Kidney (tissue), 14 donors: ENCODE data around the gene MIER1. TPM values are rescaled to one million over a fixed set of nuclear protein-coding genes. Genes with fewer than 3 reads are reported as not detected.
"Not testable (repeated sequence)": the region's sequence is repeated elsewhere in the genome, so short reads cannot be mapped to it uniquely, and the experiment has no call there.

ENCODE experiments used
- DNase-seq, 5 donors: peaks; one replicate each; pipeline ENCODE4 v3.0.0-alpha.2; 2013 to 2020
- FAIRE-seq: peaks from 2 replicates; lab custom pipeline; 2012; peaks lifted over from hg19 to GRCh38; lab: Jason Lieb, UNC
- H3K27ac ChIP-seq, 2 donors: one replicate each; pipeline ENCODE4 v1.7.0; 2013; ENCODE audit warnings: low read depth in 2 of 2, low read length in 2 of 2, inconsistent platforms in 1 of 2
- H3K27me3 ChIP-seq: one replicate; pipeline ENCODE4 v1.7.1; 2013; ENCODE audit warnings: low read length, inconsistent platforms; ENCODE audit not compliant: control insufficient read depth, insufficient read depth
- H3K36me3 ChIP-seq, 3 donors: one replicate each; pipeline versions ENCODE4 v1.7.0 to v1.7.1; 2013; ENCODE audit warnings: low read length in 3 of 3, control low read depth in 1 of 3, inconsistent platforms in 1 of 3; ENCODE audit not compliant: insufficient read depth in 3 of 3, control insufficient read depth in 2 of 3
- H3K4me1 ChIP-seq, 3 donors: one replicate each; pipeline versions ENCODE4 v1.7.0 to v1.7.1; 2013; ENCODE audit warnings: low read length in 3 of 3, inconsistent platforms in 1 of 3, low read depth in 1 of 3; ENCODE audit not compliant: control insufficient read depth in 2 of 3, insufficient read depth in 2 of 3
- H3K4me3 ChIP-seq, 3 donors: one replicate each; pipeline versions ENCODE4 v1.7.0 to v1.8.1; 2013; ENCODE audit warnings: low read length in 3 of 3, control low read depth in 1 of 3, inconsistent platforms in 1 of 3
- H3K9ac ChIP-seq, 3 donors: one replicate each; pipeline versions ENCODE4 v1.7.0 to v1.7.1; 2013; ENCODE audit warnings: low read length in 3 of 3, control low read depth in 1 of 3, inconsistent platforms in 1 of 3
- H3K9me3 ChIP-seq, 3 donors: one replicate each; pipeline versions ENCODE4 v1.7.0 to v1.7.1; 2013; ENCODE audit warnings: low read length in 3 of 3, control low read depth in 1 of 3, inconsistent platforms in 1 of 3; ENCODE audit not compliant: control insufficient read depth in 2 of 3, insufficient read depth in 1 of 3
- intact Hi-C: fragments of 100-400 bp; cut with DNase I; formaldehyde crosslinking; loops from one replicate; pipeline ENCODE4 v1.11.1; 2022
- polyA plus RNA-seq: library from polyadenylated mRNA; stranded (reverse); fragments of 350-450 nt; fragmentation: Illumina TruSeq; extraction: RNeasy Lipid Tissue Mini Kit (QIAGEN cat#74804); gene quantifications from one replicate; pipeline ENCODE4 v1.2.3, GENCODE V29; 2014; ENCODE audit warnings: low read depth, low replicate concordance; ENCODE audit not compliant: insufficient read depth
- total RNA-seq: library from RNA; stranded (reverse); fragmentation: NEBNext Ultra II Directional; extraction: Animal tissue kit (Norgen Biotek cat#: 25700); gene quantifications from one replicate; pipeline ENCODE4 v1.2.1, GENCODE V29; 2021
- TF ChIP-seq, protein P1 (sequence below): IDR thresholded peaks from 3 replicates; pipeline ENCODE4 v1.5.1; 2012; ENCODE audit warnings: mild to moderate bottlenecking, moderate library complexity, borderline replicate concordance; ENCODE audit not compliant: insufficient read depth; ENCODE audit errors: extremely low read depth
- donor health status: control.
- donor health status: control.
- donor health status: control.
- donor health status: control.
- donor health status: control.
- donor health status: DM: yes; HTN: yes; CAD: no.
- donor health status: Normal renal cell carcinoma (clear cell type).

MIER1 gene
- total and polyA plus RNA-seq, 2 donors from 2014 or later = 9.4 to 47.6 TPM

DNA sequence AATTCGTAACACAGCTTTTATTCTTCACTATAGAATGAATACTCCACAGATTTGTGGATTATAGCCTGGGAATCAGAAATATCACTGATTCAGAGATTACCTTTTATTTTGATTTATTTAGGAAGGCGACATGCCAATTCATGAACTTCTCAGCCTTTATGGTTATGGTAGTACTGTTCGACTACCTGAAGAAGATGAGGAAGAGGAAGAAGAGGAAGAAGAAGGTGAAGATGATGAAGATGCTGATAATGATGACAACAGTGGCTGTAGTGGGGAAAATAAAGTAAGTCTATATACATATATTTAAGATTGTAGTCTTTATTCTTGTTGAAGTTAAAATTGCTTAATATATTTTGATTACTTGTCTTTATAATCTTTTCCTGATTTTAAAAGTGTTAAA, 33.1 kb downstream of the MIER1 start:
- Histone ChIP-seq H3K27me3 (no peaks in the 10 kb centered on the region), H3K9ac (no peak overlapping the region), H3K36me3 (peaks cover 4 to 18% (median 8%) of the 10 kb centered on the region in 3 donors), H3K9me3 (no peaks in the 10 kb centered on the region), H3K27ac (no peak overlapping the region), H3K4me3 (no peak overlapping the region), H3K4me1 (no peaks in the 10 kb centered on the region)
- no peak for DNase-seq
- intact Hi-C loops = no loop called here
- no peak for FAIRE-seq
- TF ChIP-seq, protein P1, sequence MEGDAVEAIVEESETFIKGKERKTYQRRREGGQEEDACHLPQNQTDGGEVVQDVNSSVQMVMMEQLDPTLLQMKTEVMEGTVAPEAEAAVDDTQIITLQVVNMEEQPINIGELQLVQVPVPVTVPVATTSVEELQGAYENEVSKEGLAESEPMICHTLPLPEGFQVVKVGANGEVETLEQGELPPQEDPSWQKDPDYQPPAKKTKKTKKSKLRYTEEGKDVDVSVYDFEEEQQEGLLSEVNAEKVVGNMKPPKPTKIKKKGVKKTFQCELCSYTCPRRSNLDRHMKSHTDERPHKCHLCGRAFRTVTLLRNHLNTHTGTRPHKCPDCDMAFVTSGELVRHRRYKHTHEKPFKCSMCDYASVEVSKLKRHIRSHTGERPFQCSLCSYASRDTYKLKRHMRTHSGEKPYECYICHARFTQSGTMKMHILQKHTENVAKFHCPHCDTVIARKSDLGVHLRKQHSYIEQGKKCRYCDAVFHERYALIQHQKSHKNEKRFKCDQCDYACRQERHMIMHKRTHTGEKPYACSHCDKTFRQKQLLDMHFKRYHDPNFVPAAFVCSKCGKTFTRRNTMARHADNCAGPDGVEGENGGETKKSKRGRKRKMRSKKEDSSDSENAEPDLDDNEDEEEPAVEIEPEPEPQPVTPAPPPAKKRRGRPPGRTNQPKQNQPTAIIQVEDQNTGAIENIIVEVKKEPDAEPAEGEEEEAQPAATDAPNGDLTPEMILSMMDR = no peak

DNA sequence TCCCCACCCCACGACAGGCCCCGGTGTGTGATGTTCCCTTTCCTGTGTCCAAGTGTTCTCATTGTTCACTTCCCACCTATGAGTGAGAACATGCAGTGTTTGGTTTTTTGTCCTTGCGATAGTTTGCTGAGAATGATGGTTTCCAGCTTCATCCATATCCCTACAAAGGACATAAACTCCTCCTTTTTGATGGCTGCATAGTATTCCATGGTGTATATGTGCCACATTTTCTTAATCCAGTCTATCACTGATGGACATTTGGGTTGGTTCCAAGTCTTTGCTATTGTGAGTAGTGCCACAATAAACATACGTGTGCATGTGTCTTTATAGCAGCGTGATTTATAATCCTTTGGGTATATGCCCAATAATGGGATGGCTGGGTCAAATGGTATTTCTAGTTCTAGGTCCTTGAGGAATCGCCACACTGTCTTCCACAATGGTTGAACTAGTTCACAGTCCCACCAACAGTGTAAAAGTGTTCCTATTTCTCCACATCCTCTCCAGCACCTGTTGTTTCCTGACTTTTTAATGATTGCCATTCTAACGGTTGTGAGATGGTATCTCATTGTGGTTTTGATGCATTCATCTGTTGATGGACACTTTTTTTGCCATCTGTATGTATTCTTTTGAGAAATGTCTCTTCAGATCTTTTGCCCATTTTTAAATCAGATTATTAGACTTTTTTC, 41.5 kb downstream of the MIER1 start:
- H3K4me3 ChIP-seq, H3K9me3 ChIP-seq, H3K4me1 ChIP-seq, H3K27me3 ChIP-seq, DNase-seq, H3K9ac ChIP-seq, FAIRE-seq, intact Hi-C loops, H3K27ac ChIP-seq: not testable (repeated sequence)
- H3K36me3 ChIP-seq = peaks cover 2 to 39% (median 12%) of the 10 kb centered on the region in 3 donors

DNA sequence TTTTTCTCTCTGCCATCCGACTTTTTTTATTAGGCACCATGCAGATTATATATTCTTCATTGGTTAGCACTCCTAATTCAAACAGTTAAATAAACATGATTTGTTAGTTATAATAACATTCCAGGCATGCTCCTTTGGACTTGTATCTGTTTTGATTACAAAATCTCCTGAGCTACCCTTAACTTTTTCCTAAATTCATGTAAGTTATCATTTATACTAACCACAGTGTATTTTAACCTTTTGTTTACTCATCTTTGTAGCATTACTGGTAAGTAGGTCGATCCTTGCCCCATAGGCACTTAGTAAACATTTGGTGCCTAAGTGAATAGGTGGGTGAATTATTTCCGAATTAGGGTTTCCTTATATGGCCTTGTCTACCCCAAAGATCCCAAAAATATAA, 43.8 kb downstream of the MIER1 start:
- intact Hi-C loops = no loop called here
- TF ChIP-seq, protein P1 = no peak
- H3K9me3 ChIP-seq = peaks cover 0 to 4% (median 0%) of the 10 kb centered on the region in 3 donors
- no peaks in the 10 kb centered on the region for H3K27me3 ChIP-seq
- H3K9ac ChIP-seq = no peak overlapping the region
- no peak overlapping the region for H3K4me3 ChIP-seq
- no peak overlapping the region for H3K27ac ChIP-seq
- no peak for DNase-seq
- no peaks in the 10 kb centered on the region for H3K4me1 ChIP-seq
- FAIRE-seq = no peak
- peaks cover 2 to 24% (median 7%) of the 10 kb centered on the region in 3 donors for H3K36me3 ChIP-seq

DNA sequence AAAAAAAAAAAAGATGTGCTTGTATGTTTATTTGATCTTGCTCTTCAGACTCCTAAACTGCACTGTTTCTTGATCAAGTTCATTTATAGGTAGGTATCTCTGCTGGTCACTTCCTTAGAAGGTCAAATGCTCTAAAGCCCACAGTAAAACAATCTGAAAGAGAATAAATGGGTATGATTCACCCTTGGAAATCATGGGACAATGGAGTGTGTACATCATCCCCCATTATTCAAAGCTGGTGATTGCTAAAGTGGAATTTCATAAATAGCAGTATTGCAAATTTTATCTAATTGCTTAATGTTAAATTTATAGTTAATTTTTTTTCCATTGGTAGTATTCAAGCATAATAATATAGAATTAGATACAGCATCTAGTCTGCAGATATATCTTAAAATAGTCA, 53.4 kb downstream of the MIER1 start:
- FAIRE-seq (no peak), DNase-seq (no peak)
- H3K9me3 ChIP-seq = no peaks in the 10 kb centered on the region
- H3K27me3 ChIP-seq = no peaks in the 10 kb centered on the region
- peaks cover 0 to 6% (median 0%) of the 10 kb centered on the region in 3 donors for H3K4me1 ChIP-seq
- TF ChIP-seq, protein P1 = no peak
- H3K9ac ChIP-seq = no peak overlapping the region
- H3K27ac ChIP-seq = no peak overlapping the region
- intact Hi-C loops = no loop called here
- H3K36me3 ChIP-seq = peaks cover 0 to 5% (median 3%) of the 10 kb centered on the region in 3 donors
- H3K4me3 ChIP-seq = no peak overlapping the region

DNA sequence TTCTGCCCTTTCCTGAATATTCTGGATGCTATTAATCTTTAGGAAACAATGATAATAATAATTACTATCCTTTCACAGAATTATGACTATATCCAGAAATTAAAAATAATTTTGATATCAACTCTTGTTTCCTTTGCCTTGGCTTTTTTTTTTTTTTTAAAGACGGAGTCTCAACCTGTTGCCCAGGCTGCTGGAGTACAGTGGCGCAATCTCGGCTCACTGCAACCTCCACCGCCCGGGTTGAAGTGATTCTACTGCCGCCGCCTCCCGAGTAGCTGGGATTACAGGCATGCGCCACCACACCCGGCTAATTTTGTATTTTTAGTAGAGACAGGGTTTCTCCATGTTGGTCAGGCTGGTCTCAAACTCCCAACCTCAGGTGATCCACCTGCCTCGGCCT, 54.8 kb downstream of the MIER1 start:
- H3K9me3 ChIP-seq, intact Hi-C loops, H3K36me3 ChIP-seq, H3K27me3 ChIP-seq, H3K9ac ChIP-seq, H3K4me1 ChIP-seq, H3K27ac ChIP-seq, FAIRE-seq, H3K4me3 ChIP-seq, DNase-seq: not testable (repeated sequence)
